Neutrophil (primary cell): ENCODE measurements around the gene CHI3L2.

Experiments
- H3K27ac ChIP-seq: fragments of 200-600 bp; sonication (generic); 2 replicates; pipeline ENCODE4 v1.5.1; 2016; ENCODE audit warnings: mild to moderate bottlenecking, moderate library complexity
- H3K27me3 ChIP-seq: fragments of 200-600 bp; sonication (generic); 2 replicates; pipeline ENCODE4 v1.6.0; 2016; ENCODE audit warnings: mild to moderate bottlenecking
- H3K36me3 ChIP-seq: fragments of 200-600 bp; sonication (generic); 2 replicates; pipeline ENCODE4 v1.5.1; 2017
- H3K4me1 ChIP-seq, 2 experiments: fragments of 200-600 bp in 1 of 2; sonication (generic) in 1 of 2; 1 replicate in 1 of 2; 2 replicates in 1 of 2; pipeline versions ENCODE4 v1.5.1 to v1.6.1; 2013 to 2016; ENCODE audit warnings: low read depth in 1 of 2, low read length in 1 of 2, mild to moderate bottlenecking in 1 of 2, moderate library complexity in 1 of 2; ENCODE audit not compliant: control insufficient read depth in 1 of 2, insufficient read depth in 1 of 2
- H3K4me3 ChIP-seq, 2 experiments: fragments of 200-600 bp in 1 of 2; sonication (generic) in 1 of 2; 1 replicate in 1 of 2; 2 replicates in 1 of 2; pipeline ENCODE4 v1.5.1; 2013 to 2016; ENCODE audit warnings: low read depth in 1 of 2, low read length in 1 of 2, mild to moderate bottlenecking in 1 of 2, moderate library complexity in 1 of 2
- H3K9me3 ChIP-seq: fragments of 200-600 bp; sonication (generic); 2 replicates; pipeline ENCODE4 v1.5.1; 2016
- CTCF ChIP-seq: fragments of 200-600 bp; sonication (generic); IDR thresholded peaks from 2 replicates; pipeline ENCODE4 v1.5.1; 2016; ENCODE audit warnings: antibody characterized with exemption

Gene CHI3L2

GRCh38 chr1:111195002-111195684 lies 32.4 kb upstream of the CHI3L2 start:
- no peak for TF ChIP-seq CTCF
- Histone ChIP-seq H3K4me3 (no peak overlapping the region), H3K27ac (peak overlapping the region; percentile 81)

DNA sequence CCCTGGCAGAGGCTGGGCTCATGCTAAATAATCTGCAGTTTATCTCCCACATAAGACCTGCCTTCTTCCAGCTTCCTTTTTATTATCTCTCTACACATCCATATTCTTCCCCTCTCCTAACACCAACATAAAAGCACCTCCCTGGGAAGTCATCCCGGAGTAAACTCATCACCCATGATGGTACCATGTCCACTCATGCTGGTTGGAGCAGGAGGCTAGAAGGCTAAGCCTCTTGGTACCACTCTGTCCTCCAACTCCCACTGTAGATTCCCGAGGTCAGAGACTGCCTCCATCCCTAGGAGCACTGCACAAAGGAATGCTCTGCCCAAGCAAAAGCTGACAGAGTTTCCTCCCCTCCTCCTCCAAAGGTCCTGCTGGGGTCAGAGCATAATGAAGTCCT lies 31.3 kb upstream of the CHI3L2 start:
- Histone ChIP-seq H3K27ac (no peak overlapping the region), H3K4me3 (no peak overlapping the region), H3K36me3 (peaks cover 71% of the 10 kb centered on the region)

More at GRCh38 chr1:111195002-111195684, 32.4 kb upstream of the CHI3L2 start:
- H3K27me3 ChIP-seq: no peaks in the 10 kb centered on the region
- H3K9me3 ChIP-seq: no peaks in the 10 kb centered on the region
- peaks cover 34 to 51% of the 10 kb centered on the region in 2 experiments for H3K4me1 ChIP-seq
- H3K36me3 ChIP-seq: peaks cover 81% of the 10 kb centered on the region

GRCh38 chr1:111197598-111198284 lies 29.8 kb upstream of the CHI3L2 start:
- Histone ChIP-seq H3K9me3 (no peaks in the 10 kb centered on the region), H3K4me1 (peaks cover 51 to 56% of the 10 kb centered on the region in 2 experiments), H3K27me3 (no peaks in the 10 kb centered on the region), H3K36me3 (peaks cover 56% of the 10 kb centered on the region), H3K4me3 (no peak overlapping the region), H3K27ac (no peak overlapping the region)
- no peak for TF ChIP-seq CTCF

More for the DNA sequence above, 31.3 kb upstream of the CHI3L2 start:
- H3K27me3 ChIP-seq: no peaks in the 10 kb centered on the region
- TF ChIP-seq CTCF: no peak
- H3K9me3 ChIP-seq: no peaks in the 10 kb centered on the region
- H3K4me1 ChIP-seq: peaks cover 45 to 51% of the 10 kb centered on the region in 2 experiments

- H3K36me3 ChIP-seq: peaks cover 53% of the 10 kb centered on the region
- no peak for TF ChIP-seq CTCF
- peaks cover 50 to 55% of the 10 kb centered on the region in 2 experiments for H3K4me1 ChIP-seq
- H3K27ac ChIP-seq: peak overlapping the region; percentile 99
- H3K4me3 ChIP-seq: no peak overlapping the region
- H3K9me3 ChIP-seq: no peaks in the 10 kb centered on the region
- no peaks in the 10 kb centered on the region for H3K27me3 ChIP-seq
Measured at GRCh38 chr1:111198836-111199235, 28.7 kb upstream of the CHI3L2 start.

DNA sequence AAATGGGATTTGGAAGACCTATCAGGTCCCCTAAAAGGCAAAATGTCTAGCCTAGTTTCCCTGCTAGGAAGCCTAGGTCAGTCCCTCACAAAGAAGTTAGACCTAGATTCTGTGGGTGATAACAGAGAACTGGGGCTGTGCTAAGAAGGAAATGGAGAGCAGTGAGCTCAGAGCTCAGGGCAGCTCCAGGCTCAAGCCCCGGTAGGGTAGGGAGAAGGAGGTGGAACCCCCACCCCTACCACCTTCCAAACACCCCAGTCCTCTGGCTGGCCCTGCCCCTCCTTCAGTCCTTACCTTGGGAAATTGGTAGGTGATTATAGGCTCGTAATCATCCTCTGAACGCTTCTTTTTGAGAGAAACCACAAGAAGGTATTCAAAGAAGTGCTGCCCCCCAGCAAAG lies 28.2 kb upstream of the CHI3L2 start:
- H3K36me3 ChIP-seq: peaks cover 48% of the 10 kb centered on the region
- peak overlapping the region; percentile 99 for H3K27ac ChIP-seq

More for the DNA sequence above, 28.2 kb upstream of the CHI3L2 start:
- no peaks in the 10 kb centered on the region for H3K9me3 ChIP-seq
- TF ChIP-seq CTCF: no peak
- H3K4me3 ChIP-seq: no peak overlapping the region
- H3K27me3 ChIP-seq: no peaks in the 10 kb centered on the region
- peaks cover 46 to 52% of the 10 kb centered on the region in 2 experiments for H3K4me1 ChIP-seq
